DOHH2 (cell line): ENCODE measurements around the gene TNFAIP3.

Source experiments
- EZH2phosphoT487 ChIP-seq: fragments of 200-600 bp; sonication (generic); IDR thresholded peaks from 2 replicates; pipeline ENCODE4 v1.6.1; 2017; ENCODE audit warnings: borderline replicate concordance, mild to moderate bottlenecking, antibody characterized with exemption, low read length, moderate library complexity, mixed read lengths
- TF ChIP-seq, protein P1 (sequence below): fragments of 200-600 bp; sonication (generic); IDR thresholded peaks from one replicate; pipeline ENCODE4 v1.5.1; 2014; ENCODE audit warnings: antibody characterized with exemption, mild to moderate bottlenecking, low read depth, low read length; ENCODE audit not compliant: poor library complexity, severe bottlenecking

DNA sequence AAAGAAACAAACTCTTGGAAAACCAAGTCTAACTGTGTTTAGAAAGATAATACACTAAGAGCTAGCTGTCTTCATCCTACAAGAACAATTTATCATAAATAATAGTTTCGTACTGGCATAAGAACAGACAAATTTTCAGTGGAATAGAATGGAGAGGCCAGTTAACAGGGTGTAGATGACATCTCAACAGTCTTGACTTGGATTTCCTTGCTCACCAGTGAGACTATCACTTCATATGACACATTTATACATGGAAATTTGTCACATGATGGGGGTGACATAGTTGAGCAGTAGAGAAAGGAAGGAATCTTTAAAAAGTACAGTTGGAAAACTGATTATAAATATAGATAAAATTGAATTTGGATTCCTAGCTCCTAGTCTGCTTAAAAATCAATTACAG, 35.6 kb downstream of the TNFAIP3 start:
- TF ChIP-seq, protein P1, sequence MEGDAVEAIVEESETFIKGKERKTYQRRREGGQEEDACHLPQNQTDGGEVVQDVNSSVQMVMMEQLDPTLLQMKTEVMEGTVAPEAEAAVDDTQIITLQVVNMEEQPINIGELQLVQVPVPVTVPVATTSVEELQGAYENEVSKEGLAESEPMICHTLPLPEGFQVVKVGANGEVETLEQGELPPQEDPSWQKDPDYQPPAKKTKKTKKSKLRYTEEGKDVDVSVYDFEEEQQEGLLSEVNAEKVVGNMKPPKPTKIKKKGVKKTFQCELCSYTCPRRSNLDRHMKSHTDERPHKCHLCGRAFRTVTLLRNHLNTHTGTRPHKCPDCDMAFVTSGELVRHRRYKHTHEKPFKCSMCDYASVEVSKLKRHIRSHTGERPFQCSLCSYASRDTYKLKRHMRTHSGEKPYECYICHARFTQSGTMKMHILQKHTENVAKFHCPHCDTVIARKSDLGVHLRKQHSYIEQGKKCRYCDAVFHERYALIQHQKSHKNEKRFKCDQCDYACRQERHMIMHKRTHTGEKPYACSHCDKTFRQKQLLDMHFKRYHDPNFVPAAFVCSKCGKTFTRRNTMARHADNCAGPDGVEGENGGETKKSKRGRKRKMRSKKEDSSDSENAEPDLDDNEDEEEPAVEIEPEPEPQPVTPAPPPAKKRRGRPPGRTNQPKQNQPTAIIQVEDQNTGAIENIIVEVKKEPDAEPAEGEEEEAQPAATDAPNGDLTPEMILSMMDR = no peak
- no peak for TF ChIP-seq EZH2phosphoT487
